Measurements from ENCODE around the gene PAN2.
"Not testable (repeated sequence)": the region's sequence is repeated elsewhere in the genome, so short reads cannot be mapped to it uniquely, and the experiment has no call there.

PAN2 gene, protein sequence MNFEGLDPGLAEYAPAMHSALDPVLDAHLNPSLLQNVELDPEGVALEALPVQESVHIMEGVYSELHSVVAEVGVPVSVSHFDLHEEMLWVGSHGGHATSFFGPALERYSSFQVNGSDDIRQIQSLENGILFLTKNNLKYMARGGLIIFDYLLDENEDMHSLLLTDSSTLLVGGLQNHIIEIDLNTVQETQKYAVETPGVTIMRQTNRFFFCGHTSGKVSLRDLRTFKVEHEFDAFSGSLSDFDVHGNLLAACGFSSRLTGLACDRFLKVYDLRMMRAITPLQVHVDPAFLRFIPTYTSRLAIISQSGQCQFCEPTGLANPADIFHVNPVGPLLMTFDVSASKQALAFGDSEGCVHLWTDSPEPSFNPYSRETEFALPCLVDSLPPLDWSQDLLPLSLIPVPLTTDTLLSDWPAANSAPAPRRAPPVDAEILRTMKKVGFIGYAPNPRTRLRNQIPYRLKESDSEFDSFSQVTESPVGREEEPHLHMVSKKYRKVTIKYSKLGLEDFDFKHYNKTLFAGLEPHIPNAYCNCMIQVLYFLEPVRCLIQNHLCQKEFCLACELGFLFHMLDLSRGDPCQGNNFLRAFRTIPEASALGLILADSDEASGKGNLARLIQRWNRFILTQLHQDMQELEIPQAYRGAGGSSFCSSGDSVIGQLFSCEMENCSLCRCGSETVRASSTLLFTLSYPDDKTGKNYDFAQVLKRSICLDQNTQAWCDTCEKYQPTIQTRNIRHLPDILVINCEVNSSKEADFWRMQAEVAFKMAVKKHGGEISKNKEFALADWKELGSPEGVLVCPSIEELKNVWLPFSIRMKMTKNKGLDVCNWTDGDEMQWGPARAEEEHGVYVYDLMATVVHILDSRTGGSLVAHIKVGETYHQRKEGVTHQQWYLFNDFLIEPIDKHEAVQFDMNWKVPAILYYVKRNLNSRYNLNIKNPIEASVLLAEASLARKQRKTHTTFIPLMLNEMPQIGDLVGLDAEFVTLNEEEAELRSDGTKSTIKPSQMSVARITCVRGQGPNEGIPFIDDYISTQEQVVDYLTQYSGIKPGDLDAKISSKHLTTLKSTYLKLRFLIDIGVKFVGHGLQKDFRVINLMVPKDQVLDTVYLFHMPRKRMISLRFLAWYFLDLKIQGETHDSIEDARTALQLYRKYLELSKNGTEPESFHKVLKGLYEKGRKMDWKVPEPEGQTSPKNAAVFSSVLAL

DNA sequence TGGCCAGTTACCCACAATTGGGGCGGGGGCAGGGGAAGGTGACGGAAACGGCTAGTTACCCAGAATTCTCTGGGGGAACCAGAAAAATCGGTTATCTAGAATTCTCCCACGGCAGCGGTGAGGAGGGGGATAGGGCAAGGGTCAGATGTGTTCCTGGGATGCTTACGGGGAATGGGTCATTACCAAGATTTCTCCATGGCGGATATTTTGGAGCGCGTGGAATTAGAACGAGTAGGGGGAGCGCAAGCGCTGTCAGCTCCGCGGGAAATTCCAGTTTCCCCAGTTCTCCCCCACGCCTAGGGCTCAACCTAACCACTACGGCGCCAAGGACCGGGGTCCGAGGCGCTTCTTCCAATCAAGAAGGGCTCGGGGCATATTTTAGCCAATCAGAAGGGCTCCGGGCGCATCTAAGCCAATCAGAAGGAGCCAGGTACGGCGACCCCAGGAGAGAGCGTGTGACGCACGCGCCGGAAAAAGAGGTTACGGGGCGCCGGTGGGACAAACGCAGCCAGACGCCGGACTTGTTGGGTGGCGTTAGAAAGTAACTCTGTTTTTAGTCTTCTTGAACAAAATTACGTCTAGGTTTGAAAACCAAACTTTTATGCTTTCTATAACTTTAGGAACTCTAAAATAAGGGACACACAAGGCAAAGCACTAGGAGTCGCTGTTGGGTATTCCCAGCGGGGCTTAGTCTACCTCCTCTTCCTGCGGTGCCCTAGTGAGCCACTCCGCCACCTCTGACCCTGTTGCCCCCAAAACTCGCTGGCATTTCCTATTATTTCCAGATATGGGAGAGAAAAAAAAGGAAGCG is at the start of gene PAN2:
Gene PAN2 (minus strand): TSS at position 322 of the 811 bp plus-strand sequence. CDS start 906 bp downstream, outside the sequence.
- peak; percentile 78 for FAIRE-seq

DNA sequence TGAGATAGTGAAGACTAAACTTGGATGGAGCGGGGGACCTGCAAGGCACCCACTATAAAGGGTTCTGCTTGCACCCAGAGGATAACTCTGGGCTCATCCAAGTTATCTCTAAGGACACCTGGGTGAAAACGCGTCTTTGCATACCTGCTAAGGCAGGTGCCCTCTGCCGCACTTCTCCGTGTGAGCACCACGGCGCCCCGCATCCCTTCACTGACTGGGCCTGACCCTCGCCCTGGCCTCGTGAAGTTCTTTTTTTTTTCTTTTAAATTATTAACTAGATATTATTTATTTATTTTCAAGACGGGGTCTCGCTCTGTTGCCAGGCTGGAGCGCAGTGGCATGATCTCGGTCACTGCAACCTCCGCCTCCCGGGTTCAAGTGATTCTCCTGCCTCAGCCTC is 48.8 kb upstream of the PAN2 start:
- no peak for FAIRE-seq

DNA sequence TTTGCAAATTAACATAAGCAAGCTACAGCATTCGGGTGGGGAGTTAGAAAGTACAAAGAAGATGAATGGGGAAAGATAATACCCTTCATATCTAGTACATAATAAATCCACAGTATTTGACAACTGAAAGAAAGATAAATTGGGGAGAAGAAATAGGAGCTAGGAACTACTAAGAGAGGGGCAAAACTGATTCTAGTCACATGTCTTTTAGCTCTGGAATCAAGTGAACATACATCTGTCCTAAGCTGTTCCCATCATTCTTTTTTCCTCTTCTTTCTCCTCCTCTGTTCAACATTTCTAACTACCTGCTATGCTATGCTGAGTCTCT is 44.2 kb upstream of the PAN2 start:
- no peak for FAIRE-seq

DNA sequence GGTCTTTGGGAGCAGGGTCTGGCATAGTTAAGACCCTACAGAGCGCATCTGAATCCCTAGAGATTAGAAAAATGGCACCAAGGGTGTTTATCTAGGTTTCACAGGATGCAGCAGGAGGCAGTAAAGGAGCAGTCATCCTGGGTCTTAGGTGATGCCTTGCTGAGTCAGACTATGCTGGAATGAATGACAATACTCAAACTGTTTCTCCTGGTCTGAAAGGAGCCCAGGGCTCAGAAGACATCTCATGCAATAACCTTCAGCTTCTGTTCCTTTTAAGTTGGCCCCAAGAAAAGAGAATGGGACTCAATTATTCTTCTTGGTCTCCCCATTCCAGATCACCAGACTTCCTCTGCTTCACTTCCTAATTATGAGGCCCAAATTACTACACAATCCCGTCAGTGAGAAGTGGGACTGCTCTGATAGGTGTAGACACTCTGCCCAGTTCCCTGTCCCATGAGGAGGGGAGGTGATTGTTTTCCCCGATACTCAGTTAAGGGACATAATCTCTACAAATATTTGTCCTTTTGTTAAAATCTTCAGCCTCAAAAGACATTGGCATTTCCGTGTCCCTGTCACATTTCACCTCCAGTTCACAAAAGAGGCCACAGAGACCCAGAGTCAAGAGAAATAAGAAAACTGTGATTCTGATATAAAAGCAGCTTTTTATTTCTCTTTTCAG is 43.6 kb upstream of the PAN2 start:
- no peak for FAIRE-seq

DNA sequence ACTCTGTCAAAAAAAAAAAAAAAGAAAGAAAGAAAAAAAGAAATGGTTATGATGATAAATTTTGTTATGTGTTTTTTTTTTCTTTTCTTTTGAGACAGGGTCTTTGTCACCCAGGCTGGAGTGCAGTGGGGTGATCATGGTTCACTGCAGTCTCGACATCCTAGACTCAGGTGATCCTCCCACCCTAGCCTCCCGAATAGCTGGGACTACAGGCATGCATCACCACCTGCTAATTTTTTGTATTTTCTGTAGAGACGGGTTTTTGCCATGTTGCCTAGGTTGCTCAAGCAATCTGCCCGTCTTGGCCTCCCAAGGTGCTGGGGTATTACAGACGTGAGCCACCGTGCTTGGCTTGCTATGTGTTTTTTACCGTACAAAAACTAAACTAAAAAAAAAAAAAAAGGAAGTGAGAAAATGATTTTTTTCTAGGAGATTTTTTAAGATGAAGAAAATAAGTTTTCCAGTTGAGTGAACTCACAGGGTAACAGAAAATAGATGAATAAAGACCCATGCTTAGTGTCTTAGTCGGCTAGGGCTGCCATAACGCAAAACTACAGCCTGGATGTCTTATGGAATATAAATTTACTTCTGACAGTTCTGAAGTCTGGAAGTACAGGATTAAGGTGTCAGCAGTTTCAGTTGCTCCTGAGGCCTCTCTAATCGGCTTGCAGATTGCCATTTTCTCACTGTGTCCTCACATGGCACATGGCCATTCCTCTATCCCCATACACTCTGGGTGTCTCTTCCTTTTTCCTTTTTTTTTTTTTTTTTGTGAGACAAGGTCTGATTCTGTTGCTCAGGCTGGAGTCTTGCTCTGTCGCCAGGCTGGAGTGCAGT is 42.0 kb upstream of the PAN2 start:
- no peak for FAIRE-seq

DNA sequence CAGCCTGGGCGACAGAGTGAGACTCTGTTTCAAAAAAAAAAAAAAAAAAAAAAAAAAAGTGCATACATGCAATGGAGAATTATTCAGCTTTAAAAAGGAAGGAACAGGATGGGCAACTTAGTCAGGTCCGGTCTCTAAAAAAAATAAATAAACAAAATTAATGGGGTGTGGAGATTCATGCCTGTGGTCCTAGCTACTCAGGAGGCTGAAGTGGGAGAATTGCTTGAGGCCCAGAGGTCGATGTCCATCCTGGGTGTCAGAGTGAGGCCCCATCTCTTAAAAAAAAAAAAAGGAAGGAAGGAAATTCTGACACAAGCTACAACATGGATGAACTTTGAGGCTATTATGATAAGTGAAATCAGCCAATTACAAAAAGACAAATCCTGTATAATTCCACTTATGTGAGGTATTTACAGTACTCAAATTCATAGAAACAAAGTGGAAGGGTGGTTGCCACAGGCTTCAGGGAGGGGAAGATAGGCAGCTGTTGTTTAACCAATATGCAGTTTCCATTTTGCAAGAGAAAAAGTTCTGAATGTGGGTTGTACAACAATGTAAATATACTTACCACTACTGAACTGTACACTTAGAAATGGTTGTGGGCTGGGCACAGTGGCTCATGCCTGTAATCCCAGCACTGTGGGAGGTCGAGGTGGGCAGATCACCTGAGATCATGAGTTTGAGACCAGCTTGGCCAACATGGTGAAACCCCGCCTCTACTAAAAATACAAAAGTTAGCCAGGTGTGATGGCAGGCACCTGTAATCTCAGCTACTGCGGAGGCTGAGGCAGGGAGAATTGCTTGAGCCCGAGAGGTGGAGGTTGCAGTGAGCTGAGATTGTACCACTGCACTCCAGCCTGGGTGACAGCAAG is 41.2 kb upstream of the PAN2 start:
- FAIRE-seq: no peak

DNA sequence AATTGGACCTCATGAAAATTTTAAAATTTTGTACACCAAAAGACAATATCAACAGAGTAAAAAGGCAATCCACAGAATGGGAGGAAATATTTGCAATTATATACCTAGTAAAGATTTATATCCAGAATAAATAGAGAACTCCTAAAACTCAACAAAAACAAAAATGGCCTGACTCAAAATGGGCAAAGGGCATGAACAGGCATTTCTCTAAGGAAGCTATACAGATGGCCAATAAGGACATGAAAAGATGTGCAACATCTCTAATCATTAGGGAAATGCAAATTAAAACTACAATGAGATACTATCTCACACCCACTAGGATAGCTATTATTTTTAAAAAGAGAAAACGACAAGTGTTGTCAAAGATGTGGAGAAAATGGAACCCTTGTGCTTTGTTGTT is 39.7 kb upstream of the PAN2 start:
- FAIRE-seq: no peak

DNA sequence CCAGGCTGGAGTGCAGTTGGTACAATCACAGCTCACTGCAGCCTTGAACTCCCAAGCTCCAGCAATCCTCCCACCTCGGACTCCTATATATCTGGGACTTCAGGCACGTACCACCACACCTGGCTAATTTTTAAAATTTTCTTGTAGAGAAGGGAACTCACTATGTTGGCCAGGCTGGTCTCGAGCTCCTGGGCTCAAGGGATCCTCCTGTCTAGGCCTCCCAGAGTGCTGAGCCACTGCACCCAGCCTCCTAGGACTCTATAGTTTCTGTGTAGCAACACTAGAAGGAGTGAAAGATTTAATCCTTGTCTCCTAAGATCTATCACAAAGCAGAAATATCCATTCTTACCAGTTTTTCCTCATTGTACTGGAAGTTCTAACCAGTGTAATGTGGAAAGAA is 33.1 kb upstream of the PAN2 start:
- FAIRE-seq: no peak

DNA sequence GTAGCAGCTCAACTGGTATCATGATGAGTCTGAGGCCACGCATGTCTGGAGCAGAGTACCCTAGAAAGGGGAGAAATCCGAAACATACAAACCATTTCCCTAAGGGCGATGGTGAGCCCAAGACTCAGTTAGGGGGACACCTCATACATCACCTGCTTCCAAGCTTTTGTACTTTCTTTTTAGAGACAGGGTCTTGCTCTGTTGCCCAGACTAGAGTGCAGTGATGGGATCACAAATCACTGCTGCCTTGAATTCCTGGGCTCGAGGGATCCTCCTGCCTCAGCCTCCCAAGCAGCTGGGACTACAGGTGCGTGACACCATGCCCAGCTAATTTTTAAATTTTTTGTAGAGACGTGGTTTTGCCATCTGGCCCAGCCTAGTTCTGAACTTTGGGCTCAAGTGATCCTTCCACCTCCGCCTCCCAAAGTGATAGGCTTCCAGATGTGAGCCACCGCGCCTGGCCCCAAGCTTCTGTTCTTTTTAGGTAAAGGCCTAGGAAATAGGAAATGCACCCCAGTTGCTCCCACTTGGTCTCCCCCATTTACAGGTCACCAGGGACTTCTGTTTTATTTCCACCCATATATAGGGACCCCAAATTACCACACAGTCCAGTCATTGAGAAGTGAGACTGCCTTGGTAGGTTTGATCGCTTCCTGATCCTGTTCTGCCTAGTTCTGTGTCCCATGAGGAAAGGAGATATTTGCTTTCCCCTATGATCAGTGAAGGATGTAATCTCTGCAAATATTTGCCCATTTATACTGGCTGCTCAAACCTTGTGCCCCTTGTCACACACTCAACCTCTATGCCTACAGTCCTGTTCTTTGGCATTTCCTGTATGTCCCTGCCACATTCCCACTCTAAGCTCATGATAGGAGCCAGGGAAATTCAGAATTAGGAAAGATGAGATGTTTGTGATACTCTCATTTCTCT is 28.6 kb upstream of the PAN2 start, which contains the start of gene APOF:
Gene APOF (minus strand): TSS at position 728 of the 930 bp plus-strand sequence. CDS start 112 bp downstream, at position 616.
- no peak for FAIRE-seq

DNA sequence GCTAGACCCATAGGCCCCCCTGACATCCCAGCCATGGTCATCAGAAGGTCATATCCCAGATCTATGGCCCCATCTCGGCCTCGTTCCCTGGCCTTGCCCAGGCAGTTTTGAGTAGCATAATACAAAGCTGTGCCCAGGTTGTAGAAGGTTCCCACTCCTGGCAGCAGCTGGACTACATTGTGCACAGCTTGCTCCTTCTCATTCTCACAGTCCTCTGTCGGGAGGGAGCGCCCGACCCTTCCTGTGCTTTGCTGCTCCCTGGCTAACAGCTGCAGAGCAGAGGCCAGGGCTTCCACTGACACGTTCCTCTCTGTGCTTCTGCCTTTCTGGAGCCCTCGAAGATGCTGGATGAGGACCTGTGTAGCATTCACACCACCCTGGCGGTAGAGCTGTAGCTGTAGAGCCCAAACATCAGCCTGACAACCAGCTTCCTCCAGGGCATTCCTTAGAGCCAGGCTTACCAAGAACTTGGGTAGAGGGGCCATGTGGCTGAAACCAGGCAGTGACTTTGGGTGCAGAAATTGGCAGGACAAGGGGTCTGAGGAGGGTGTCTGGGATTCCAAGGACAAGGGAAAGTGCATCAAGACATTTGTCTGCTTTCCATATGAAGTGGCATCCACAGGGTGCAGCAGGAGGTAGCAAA is 27.8 kb upstream of the PAN2 start:
- no peak for FAIRE-seq

DNA sequence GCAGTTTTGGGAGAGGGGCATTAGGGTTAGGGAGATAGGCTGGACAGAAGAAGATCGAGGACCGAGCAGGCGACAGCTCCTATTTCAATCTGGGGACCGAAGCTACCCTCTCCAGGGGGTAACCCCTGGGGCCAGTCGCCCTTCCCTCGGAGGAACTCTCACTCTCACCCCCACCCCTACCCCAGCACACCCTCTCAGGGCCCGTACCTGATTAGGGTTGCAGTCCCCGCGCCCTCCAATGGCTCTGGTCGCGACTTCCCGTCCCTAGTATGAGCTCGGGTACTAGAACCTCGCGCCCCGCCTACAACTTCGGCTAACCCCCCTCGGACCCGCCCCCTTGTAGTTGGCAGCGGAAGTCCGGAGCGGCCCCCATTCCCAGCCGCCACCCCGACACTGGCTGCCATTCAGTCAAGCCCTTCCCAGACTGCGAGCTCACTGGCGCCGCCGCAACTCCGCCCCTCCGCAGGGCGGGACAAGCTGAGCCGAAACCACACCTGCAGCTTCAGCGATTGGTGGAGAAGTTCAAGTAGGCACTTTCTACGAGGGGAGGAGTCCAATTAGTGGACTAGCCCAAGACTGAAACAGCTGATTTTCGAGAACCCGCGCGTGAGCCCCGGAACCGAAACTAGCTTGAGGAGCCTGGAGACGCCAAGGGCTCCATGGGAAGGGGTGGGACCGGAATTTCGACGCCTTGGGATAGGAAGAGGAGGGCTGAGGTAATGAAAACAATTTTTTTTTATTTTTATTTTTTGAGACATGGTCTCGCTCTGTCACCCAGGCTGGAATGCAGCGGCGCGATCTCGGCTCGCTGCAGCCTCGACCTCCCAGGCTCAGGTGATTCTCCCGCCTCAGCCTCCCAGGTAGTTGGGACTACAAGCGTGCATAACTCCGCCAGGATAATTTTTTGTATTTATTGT is 26.3 kb upstream of the PAN2 start, which contains the start of gene STAT2:
Gene STAT2 (minus strand): TSS at position 257 of the 917 bp plus-strand sequence. CDS start 3,536 bp downstream, outside the sequence.
- peak; percentile 100 for FAIRE-seq

DNA sequence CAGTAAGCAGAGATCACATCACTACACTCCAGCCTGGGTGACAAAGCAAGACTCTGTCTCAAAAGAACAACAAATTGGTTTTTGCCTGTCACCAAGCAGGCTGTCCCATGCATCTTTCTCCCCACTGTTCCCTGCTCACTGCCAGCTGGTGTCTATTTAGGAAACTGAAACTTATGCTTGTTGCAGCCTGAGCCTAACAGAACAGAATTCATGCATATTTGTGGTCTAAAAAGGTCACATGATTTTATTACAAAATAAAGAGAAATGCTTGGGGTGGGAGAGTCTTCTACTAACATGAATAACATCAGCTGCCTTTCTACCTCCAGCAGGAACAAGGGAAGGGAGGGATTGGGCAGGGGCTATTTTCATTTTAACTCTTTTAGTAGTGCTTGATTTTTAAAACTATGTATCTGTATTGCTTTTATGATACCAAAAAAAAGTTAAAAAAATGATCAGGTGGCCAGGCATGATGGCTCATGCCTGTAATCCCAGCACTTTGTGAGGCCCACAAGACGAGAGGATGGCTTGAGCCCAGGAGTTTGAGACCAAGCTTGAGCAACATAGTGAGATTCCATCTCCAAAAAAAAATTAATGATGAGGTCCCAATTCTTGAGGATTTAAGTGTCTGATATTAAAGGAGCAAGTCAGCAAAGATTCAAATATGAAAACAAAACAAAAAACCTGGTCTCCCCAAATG is 25.2 kb upstream of the PAN2 start:
- no peak for FAIRE-seq

DNA sequence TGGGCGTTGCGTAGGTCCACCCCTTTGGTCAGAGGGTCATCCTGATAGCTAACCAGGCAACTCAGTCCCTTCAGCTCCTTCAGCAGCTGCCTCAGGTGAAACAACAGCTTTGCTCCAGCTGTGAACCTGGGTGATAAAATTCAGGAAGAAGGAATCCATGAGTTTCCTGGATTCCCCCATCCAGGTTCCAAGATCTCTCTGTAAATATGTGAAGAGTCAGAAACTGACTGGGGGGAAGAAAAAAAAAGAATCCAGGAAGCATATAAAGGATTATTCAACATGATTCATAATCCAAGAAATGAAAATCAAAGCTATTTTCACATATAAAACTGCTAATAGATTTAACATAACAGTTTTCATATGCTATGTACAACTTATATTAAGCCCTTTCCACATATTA is 17.5 kb upstream of the PAN2 start:
- no peak for FAIRE-seq

DNA sequence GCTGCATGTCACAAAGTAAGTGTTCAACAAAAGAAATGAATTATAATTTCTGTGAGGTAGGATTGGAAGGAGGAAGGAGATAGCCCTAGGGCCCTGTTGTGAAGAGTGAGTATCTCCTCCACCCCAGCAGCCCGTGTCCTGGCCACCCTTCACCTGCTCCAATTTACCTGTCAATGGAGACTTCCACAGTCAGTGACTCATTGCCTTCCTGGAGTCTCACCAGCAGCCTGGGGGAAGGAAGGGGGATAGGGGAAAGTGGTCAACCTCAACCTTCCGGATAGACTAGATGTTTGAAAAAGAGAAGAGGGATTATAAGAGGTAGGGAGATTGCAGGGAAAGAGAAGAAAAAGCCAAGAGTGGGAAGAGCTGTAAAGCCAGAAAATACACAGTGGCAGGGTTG is 16.9 kb upstream of the PAN2 start:
- no peak for FAIRE-seq

DNA sequence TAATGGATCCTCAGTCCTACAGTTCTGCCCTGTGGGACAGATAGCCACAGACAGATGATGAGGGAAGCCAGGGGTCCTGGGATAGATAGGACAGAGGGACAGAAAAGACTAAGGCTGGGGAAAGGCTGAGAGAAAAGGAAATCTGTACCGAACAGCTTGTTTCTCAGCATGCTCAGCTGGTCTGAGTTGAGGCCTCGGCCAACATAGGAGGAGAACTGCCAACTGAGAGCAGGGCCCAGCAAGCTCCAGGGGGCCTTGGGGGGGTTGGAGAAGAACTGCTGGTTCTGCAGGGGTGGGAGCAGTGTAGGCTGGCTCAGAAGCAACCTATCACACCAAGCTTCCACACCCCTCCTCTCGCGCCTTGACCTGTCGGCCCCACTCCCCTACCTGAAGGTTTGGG is 15.0 kb upstream of the PAN2 start:
- no peak for FAIRE-seq

DNA sequence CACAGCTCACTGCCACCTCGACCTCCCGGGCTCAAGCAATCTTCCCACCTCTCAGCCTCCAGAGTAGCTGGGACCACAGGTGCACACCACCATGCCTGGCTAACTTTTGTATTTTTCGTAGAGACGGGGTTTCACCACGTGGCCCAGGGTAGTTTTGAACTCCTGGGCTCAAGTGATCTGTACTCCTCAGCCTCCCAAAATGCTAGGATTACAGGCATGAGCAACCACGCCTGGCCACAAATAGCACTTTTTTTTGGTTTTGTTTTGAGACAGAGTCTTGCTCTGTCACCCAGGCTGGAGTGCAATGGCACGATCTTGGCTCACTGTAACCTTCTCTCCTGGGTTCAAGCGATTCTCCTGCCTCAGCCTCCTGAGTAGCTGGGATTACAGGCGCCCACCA is 13.5 kb upstream of the PAN2 start:
- FAIRE-seq: not testable (repeated sequence)
